HL-60/S4 treated with phorbol 12-myristate 13-acetate at 8.2 ng/mL for 4 days and 3 days (cell line): ENCODE results near the gene DMP1.

ENCODE experiments used
- in situ Hi-C: fragments of 300-500 bp; cut with MboI; formaldehyde crosslinking; loops from 2 replicates; pipeline ENCODE4 v1.15.0; 2022; ENCODE audit warnings: low sequenced_read_pairs

DMP1 gene, protein sequence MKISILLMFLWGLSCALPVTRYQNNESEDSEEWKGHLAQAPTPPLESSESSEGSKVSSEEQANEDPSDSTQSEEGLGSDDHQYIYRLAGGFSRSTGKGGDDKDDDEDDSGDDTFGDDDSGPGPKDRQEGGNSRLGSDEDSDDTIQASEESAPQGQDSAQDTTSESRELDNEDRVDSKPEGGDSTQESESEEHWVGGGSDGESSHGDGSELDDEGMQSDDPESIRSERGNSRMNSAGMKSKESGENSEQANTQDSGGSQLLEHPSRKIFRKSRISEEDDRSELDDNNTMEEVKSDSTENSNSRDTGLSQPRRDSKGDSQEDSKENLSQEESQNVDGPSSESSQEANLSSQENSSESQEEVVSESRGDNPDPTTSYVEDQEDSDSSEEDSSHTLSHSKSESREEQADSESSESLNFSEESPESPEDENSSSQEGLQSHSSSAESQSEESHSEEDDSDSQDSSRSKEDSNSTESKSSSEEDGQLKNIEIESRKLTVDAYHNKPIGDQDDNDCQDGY

DNA sequence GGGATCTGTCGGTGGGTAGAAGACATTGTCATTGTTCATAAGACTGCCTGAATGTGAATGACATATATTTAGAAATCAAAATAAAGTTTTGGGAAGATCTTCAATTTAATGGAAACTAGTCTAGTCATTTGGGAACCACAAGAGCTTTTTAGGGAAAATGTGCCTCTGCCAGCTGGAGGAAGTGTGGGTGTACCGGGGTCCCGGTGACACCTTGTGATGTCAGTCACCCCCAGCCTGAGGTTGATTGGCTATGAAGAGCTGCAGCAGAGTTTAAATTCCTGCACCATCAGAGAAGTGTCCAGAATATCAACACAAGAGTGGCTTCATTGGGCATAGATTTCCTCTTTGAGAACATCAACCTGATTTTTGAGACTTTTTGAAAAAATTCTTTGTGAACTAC is at the start of gene DMP1:
DMP1 (plus strand) TSS at position 301 of the 400 bp plus-strand sequence. CDS start 6,213 bp downstream, outside the sequence.
- in situ Hi-C loops, result no loop called here

- in situ Hi-C loops, result no loop called here
These were observed 48.7 kb upstream of the DMP1 start for GRCh38 chr4:87601361-87601760.

DNA sequence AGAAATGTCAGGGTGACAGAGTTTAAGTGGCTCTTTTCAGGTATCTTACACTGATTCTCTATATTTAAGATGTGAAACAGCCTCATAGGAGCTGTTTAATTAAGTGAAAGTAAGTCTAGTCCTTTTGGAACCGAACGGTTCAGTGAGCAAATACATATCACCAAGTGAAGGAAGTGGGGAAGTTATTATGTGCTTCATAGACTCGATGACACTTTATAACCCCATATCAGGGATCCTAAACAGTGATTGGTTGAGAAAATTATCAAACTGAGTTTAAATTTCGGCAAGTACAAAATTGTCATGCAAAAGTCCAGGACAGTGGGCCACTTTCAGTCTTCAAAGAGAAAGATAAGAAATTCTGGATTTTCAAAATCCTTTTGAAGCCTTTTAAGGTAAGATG is 41.9 kb upstream of the DMP1 start, which contains the start of gene DSPP:
DSPP (plus strand) TSS at position 301 of the 400 bp plus-strand sequence. CDS start 2,380 bp downstream, outside the sequence.
- in situ Hi-C loops, result no loop called here

GRCh38 chr4:87614292-87614890 is 35.7 kb upstream of the DMP1 start:
- in situ Hi-C loops, result no loop called here

- in situ Hi-C loops, result no loop called here
These were observed 33.8 kb upstream of the DMP1 start for GRCh38 chr4:87616268-87616667.

- in situ Hi-C loops, result no loop called here
These were observed 30.0 kb upstream of the DMP1 start for GRCh38 chr4:87620086-87620485.

DNA sequence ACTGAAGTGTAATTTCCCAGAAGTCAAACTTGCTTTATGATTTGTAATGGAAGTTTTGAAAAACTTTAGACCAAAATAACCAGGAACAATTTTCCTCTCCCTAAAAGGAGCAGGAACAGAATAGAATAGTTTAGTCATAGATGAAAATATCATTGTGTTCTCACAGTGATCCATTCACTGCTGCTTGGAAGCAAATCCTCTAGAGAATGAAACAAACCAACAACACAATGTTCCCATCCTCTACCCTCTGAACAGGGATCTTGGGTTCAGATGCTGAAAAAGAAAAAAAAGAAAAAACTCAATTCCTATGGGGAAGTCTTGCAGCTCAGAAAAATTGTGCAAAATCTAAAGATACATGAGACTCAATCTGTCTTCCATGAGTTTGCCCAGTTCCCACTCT is 29.6 kb upstream of the DMP1 start:
- in situ Hi-C loops, result no loop called here

DNA sequence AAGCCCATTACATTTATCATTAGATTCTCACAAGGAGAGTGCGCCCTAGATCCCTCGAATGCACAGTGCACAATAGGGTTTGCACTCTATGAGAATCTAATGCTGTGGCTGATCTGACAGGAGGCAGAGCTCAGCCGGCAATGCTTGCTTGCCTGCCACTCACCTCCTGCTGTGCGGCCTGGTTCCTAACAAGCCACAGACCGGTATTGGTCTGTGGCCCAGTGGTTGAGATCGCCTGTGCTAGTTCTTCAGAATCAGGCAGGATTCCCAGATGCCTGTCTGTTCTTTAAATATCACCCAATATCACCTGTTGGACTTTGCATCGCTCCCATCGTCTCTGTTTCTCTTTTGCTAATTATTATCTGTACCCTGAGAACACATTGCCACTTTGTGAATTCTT is 27.8 kb upstream of the DMP1 start:
- in situ Hi-C loops, result no loop called here

- in situ Hi-C loops, result no loop called here
These were observed 25.4 kb upstream of the DMP1 start for GRCh38 chr4:87624698-87625097.

DNA sequence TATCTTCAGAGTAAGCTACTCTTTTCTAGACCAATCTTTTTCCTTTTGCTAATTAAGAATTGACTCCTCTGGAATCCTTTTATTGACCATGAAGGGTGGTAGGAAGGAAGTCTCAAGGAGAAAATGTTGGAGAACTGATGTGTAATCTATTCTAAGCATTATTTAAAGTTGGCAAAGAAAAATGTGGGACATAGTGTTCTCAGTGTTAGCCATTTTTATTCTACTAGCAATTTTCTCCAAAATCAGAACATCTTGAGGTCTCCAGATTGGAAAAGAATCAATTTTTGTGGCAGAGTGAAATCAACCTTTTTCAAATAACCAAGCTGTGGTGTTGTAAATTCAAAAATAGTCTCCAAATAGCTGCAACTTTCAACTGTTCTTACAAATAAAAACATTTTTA is 18.4 kb upstream of the DMP1 start:
- in situ Hi-C loops, result no loop called here

GRCh38 chr4:87632469-87632868 is 17.6 kb upstream of the DMP1 start:
- in situ Hi-C loops, result no loop called here

DNA sequence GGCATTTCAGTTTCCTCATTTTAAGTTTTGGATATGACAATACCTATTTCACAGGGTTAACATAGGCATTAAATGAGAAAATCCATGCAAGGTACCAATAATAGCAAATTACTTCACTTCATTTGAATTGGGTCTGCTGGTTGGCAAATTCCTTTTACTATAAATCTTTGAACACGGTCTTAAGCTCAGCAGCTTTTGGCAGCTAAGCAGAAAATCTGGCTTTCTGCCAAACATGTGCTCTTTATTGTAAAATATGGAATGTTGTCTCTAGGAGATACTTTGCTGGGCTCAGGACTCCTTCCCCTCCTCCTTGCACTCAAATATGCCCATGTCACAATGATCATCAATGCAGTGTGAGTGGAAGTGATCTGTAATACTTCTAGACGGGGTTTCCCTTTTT is 16.8 kb upstream of the DMP1 start:
- in situ Hi-C loops, result no loop called here

GRCh38 chr4:87644286-87644685 is 5.8 kb upstream of the DMP1 start:
- in situ Hi-C loops, result no loop called here

DNA sequence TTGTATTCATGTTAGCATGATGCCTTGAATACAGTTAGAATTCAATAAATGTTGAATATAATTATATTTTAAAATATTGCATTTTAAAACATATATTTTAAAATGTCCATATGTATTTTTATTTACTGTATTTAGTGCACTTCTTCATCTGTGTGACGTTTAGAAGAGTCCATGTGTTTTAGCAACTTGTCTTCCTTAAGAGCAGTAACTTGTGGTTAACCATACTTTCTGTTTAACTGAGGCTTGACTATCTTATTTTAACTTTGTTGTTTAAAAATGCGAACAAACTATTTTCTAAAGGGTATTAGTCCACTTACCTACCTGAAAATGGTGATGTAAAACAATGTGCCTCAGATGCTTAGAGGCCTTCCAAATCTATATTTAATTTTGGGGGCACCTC is 858 bp downstream of the DMP1 start:
- in situ Hi-C loops, result no loop called here

DNA sequence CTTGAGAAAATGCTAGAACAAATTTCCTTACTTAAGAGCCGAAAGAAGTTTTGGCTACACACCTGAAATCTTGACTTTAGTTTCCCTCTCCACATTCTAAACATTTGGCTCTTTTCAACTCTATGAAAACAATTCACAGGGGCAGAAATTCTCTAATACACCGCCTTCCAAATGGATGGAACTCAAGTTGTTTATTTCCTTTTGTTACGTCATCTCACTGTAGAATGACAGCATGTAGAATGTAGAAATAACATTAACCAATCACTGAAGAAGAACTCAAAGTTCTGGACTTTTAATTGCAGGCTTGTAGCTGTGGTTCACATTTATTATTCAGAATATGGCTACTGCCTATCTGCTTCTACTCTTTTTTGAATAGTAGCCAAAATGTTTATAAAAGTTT is 1.9 kb downstream of the DMP1 start:
- in situ Hi-C loops, result no loop called here

DNA sequence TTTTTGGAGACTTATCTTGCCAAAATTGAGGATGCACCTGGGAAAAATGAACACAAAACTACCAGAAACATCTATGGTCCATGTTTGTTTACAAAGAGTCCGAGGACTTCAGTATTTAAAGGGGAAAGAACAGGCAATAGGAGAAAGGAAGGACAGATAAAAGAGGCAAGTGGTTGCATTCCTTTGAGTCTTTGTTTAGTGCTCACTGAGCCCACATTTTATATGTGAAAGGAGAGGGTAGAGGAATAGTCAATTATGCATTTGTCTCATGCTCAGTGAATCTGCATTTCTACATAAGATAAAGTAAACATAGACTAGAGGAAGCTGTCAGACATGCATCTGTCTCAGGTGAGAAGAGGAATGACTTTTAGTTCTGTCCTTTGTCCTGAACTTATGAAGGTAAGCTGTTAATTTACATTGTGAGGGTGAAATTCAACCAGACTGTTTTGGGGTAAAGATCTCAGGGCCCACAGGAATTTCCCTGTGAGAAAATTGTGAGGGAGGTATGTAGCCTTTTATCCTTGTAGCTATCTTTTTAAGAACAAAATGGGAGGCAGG is 4.5 kb downstream of the DMP1 start:
- in situ Hi-C loops, result no loop called here

- in situ Hi-C loops, result no loop called here
These were observed 7.4 kb downstream of the DMP1 start for GRCh38 chr4:87657525-87657924.

DNA sequence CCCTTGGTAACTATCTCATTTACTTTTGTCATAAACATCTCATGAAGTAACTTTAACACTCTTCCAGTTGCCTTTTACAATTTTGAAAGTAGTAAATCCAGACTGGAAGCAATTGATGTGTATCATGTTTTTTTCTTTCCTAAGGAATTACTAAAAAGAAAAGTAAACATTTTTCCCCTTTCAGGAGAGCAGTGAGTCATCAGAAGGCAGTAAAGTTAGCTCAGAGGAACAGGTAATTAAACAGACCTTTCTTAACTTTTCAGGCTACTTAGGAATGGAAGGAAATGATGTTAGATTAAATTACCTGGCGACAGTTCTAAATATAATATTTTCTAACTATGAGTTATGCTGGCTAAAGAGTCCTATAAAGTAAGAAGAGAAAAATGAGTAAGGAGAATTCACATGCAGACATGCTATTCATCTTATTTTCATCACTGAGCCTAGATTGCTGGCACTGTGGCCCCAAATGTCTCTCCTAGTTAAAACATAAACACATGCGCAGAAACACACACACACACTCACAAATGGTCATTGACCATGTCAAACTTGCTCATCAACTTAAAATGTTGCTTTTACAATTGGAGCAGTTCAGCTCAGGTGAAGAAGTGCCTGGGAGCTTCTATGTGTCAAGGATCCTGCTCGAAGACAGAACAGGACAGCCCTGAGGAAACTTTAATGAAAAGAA is 9.3 kb downstream of the DMP1 start:
- in situ Hi-C loops, result no loop called here

GRCh38 chr4:87662871-87663270 is 12.8 kb downstream of the DMP1 start:
- in situ Hi-C loops, result no loop called here

- in situ Hi-C loops, result no loop called here
These were observed 19.3 kb downstream of the DMP1 start for GRCh38 chr4:87669373-87669772.

DNA sequence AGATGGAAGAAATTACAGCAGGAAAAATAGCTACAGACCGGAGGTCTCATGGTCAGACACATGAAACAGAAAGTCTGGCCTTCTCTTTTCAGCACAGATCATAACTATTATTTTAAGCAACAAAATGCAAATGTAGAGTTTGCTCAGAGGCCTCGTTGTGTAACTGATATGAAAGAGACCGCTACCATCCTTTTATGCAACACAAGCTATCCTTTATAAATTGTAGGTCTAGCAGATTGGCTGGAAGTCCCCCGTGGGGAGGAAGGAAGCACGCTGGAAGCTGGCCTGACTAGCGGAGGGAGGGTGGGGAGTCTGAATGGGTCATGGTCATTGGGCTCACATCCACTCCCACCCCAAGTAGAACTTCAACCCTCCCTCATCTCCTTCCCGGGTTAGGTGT is 27.7 kb downstream of the DMP1 start:
- in situ Hi-C loops, result loop anchor here (25.0 kb wide), 1 partner anchor 310 kb away; the partner anchor contains the start of gene SPP1
